Prostate gland (tissue), 2 donors: ENCODE data around the gene ARMC9. TPM values are rescaled to one million over a fixed set of nuclear protein-coding genes. Genes with fewer than 3 reads are reported as not detected.

ENCODE experiments used
- DNase-seq: peaks from one replicate; pipeline ENCODE4 v3.0.0-alpha.2; 2019; ENCODE audit warnings: low spot score
- H3K27ac ChIP-seq, 2 donors: fragments of 200-600 bp; sonication (generic); 2 replicates each; pipeline ENCODE4 v1.5.1; 2017 to 2019
- H3K27me3 ChIP-seq: fragments of 200-600 bp; sonication (generic); replicated peaks from 2 replicates; pipeline ENCODE4 v1.5.1; 2019; ENCODE audit not compliant: insufficient read depth
- H3K36me3 ChIP-seq, 2 donors: fragments of 200-600 bp; sonication (generic); 1 replicate in 1 of 2; 2 replicates in 1 of 2; pipeline versions ENCODE4 v1.5.1 to v1.8.1; 2017 to 2019
- H3K4me1 ChIP-seq: fragments of 200-600 bp; sonication (generic); replicated peaks from 2 replicates; pipeline ENCODE4 v1.5.1; 2019
- H3K4me3 ChIP-seq, 2 donors: fragments of 200-600 bp; sonication (generic); 2 replicates each; pipeline ENCODE4 v1.5.1; 2017 to 2019
- H3K9me3 ChIP-seq: fragments of 200-600 bp; sonication (generic); 2 replicates; pipeline ENCODE4 v1.5.1; 2017
- CTCF ChIP-seq, 4 experiments: fragments of 200-600 bp in 2 of 4; fragments of 450-650 bp in 2 of 4; sonication (generic) in 2 of 4; IDR thresholded peaks; 1 replicate in 3 of 4; 2 replicates in 1 of 4; pipeline ENCODE4 v1.5.1; 2016 to 2019; ENCODE audit warnings: antibody characterized with exemption in 4 of 4, mild to moderate bottlenecking in 2 of 4, moderate library complexity in 2 of 4
- POLR2A ChIP-seq: fragments of 450-650 bp; IDR thresholded peaks from one replicate; pipeline ENCODE4 v1.6.1; 2016; ENCODE audit warnings: antibody characterized with exemption, mild to moderate bottlenecking
- POLR2AphosphoS5 ChIP-seq: sonication (generic); formaldehyde crosslinking; IDR thresholded peaks from one replicate; pipeline ENCODE4 v1.6.1; 2017; ENCODE audit warnings: antibody characterized with exemption
- WGBS: methylation state at CpG from one replicate; pipeline ENCODE4 v1.1.5; 2018; 5-methylcytosine and 5-hydroxymethylcytosine counted together
- intact Hi-C: fragments of 100-400 bp; cut with DNase I; formaldehyde crosslinking; loops from one replicate; pipeline ENCODE4 v1.14.2; 2022
- total RNA-seq, 2 donors: library from RNA; depleted of rRNA; stranded (reverse); fragments of >200 nt; gene quantifications; one replicate each; pipeline ENCODE4 v1.1.0, GENCODE V29; 2016

Gene ARMC9
- total RNA-seq, 2 donors from 2014 or later = 11.3 to 40.0 TPM

- 79% methylated on average over 15 of the region's 15 CpGs for WGBS
- intact Hi-C loops = no loop called here
- TF ChIP-seq POLR2AphosphoS5 = no peak
- TF ChIP-seq CTCF (IDR thresholded peaks at IDR 0.05) = no peak
- TF ChIP-seq POLR2A = no peak
- Histone ChIP-seq H3K27me3 (no peaks in the 10 kb centered on the region), H3K4me3 (no peak overlapping the region), H3K4me1 (no peaks in the 10 kb centered on the region), H3K9me3 (no peaks in the 10 kb centered on the region), H3K27ac (no peak overlapping the region), H3K36me3 (no peaks in the 10 kb centered on the region)
- no peak for DNase-seq
These were observed 190.4 kb downstream of the ARMC9 start for GRCh38 chr2:231388725-231389346.

- WGBS = 73% methylated on average over 8 of the region's 8 CpGs
- Histone ChIP-seq H3K27ac (no peak overlapping the region), H3K4me1 (peaks cover 3% of the 10 kb centered on the region), H3K4me3 (no peak overlapping the region), H3K36me3 (no peaks in the 10 kb centered on the region), H3K9me3 (no peaks in the 10 kb centered on the region), H3K27me3 (no peaks in the 10 kb centered on the region)
- intact Hi-C loops = no loop called here
- DNase-seq = no peak
- no peak for TF ChIP-seq POLR2AphosphoS5
- TF ChIP-seq CTCF (IDR thresholded peaks at IDR 0.05) = no peak
These were observed 192.2 kb downstream of the ARMC9 start for GRCh38 chr2:231390667-231391066.

GRCh38 chr2:231391981-231392380 lies 193.6 kb downstream of the ARMC9 start:
- no peaks in the 10 kb centered on the region for H3K9me3 ChIP-seq
- H3K4me1 ChIP-seq = peaks cover 3% of the 10 kb centered on the region
- intact Hi-C loops = no loop called here
- no peak for TF ChIP-seq POLR2A
- TF ChIP-seq CTCF (IDR thresholded peaks at IDR 0.05) = no peak
- H3K27me3 ChIP-seq = no peaks in the 10 kb centered on the region
- no peak overlapping the region for H3K4me3 ChIP-seq
- H3K36me3 ChIP-seq = no peaks in the 10 kb centered on the region
- WGBS = 87% methylated on average over 7 of the region's 7 CpGs
- no peak for DNase-seq
- no peak overlapping the region for H3K27ac ChIP-seq

GRCh38 chr2:231392431-231393148 lies 194.2 kb downstream of the ARMC9 start:
- no peak overlapping the region for H3K27ac ChIP-seq
- H3K9me3 ChIP-seq = no peaks in the 10 kb centered on the region
- TF ChIP-seq CTCF (IDR thresholded peaks at IDR 0.05) = no peak
- H3K36me3 ChIP-seq = no peaks in the 10 kb centered on the region
- H3K4me3 ChIP-seq = no peak overlapping the region
- intact Hi-C loops = no loop called here
- 96% methylated on average over 13 of the region's 14 CpGs for WGBS
- H3K27me3 ChIP-seq = no peaks in the 10 kb centered on the region
- peaks cover 3% of the 10 kb centered on the region for H3K4me1 ChIP-seq
- DNase-seq = no peak
